Measurements from ENCODE around the gene ZNF407. TPM values are rescaled to one million over a fixed set of nuclear protein-coding genes. Genes with fewer than 3 reads are reported as not detected.

Gene ZNF407
- total and polyA plus RNA-seq, 2 of the 13 experiments (the other 11 are each of a cell fraction or from before 2014, with no cell fraction given), result 2.3 to 8.7 TPM

DNA sequence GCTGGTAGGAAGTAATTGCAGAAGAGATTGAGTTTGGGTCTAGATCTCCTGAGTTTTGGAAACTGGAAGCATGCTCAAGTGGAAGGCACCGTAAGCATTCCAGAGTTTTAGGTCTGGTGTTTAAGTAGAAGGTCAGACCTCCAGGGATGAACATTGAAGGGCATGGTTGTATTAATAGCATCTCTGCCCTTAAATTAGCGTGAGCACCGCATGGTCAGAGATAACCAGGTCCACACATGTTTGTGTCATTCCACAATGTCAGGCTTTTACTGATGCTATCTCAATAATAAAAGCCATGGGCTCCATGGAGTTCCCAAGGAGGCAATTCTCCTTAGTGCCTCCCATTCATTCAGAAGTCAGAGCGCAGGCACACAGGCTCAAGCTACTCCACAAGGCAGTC is 28.3 kb upstream of the ZNF407 start (continued):
- TF ChIP-seq, protein P1, sequence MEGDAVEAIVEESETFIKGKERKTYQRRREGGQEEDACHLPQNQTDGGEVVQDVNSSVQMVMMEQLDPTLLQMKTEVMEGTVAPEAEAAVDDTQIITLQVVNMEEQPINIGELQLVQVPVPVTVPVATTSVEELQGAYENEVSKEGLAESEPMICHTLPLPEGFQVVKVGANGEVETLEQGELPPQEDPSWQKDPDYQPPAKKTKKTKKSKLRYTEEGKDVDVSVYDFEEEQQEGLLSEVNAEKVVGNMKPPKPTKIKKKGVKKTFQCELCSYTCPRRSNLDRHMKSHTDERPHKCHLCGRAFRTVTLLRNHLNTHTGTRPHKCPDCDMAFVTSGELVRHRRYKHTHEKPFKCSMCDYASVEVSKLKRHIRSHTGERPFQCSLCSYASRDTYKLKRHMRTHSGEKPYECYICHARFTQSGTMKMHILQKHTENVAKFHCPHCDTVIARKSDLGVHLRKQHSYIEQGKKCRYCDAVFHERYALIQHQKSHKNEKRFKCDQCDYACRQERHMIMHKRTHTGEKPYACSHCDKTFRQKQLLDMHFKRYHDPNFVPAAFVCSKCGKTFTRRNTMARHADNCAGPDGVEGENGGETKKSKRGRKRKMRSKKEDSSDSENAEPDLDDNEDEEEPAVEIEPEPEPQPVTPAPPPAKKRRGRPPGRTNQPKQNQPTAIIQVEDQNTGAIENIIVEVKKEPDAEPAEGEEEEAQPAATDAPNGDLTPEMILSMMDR (CRISPR knock-in tag; IDR thresholded peaks at IDR 0.05), result no peak
- TF ChIP-seq ZNF782 (CRISPR knock-in tag; IDR thresholded peaks at IDR 0.05; ENCODE audit: borderline replicate concordance) (no peak), RFXANK (CRISPR knock-in tag; IDR thresholded peaks at IDR 0.05) (no peak), PPARG (CRISPR knock-in tag; conservative IDR thresholded peaks at IDR 0.05) (no peak)

DNA sequence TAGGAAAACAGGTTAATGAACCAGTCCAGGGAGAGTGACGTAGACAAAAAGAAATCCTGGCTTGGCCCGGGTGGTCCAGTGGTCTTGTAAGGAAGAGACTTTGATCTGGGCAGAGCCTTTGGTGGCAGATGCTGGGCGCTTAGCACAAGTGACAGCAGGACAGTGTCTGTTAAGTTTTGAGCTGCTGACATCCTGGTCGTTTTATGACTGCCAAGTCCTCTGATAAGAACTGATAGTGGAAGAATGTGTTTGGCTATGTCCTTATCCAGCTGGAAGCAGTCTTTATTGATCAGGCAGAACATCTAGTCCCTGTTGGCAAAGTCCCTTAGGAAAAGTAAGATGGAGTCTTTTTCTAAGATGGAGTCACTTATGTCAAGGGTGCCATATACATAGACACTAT is 27.4 kb upstream of the ZNF407 start:
- no peak overlapping the region for H2AFZ ChIP-seq (ENCODE audit: low read length)
- peaks cover 2% of the 10 kb centered on the region; the same call in 1 of the 2 replicates for H3K4me1 ChIP-seq (ENCODE audit: insufficient read depth, low read length)
- TF ChIP-seq NCOA1 (CRISPR knock-in tag; IDR thresholded peaks at IDR 0.05) (no peak), HMGA1 (CRISPR knock-in tag; conservative IDR thresholded peaks at IDR 0.05) (no peak), ZNF761 (CRISPR knock-in tag; conservative IDR thresholded peaks at IDR 0.05) (no peak), ATF7-NPFF (CRISPR knock-in tag; IDR thresholded peaks at IDR 0.05; ENCODE audit: low read depth) (no peak)
- TF ChIP-seq, protein P2, sequence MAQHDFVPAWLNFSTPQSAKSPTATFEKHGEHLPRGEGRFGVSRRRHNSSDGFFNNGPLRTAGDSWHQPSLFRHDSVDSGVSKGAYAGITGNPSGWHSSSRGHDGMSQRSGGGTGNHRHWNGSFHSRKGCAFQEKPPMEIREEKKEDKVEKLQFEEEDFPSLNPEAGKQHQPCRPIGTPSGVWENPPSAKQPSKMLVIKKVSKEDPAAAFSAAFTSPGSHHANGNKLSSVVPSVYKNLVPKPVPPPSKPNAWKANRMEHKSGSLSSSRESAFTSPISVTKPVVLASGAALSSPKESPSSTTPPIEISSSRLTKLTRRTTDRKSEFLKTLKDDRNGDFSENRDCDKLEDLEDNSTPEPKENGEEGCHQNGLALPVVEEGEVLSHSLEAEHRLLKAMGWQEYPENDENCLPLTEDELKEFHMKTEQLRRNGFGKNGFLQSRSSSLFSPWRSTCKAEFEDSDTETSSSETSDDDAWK (CRISPR knock-in tag; IDR thresholded peaks at IDR 0.05), result no peak
- TF ChIP-seq, protein P3, sequence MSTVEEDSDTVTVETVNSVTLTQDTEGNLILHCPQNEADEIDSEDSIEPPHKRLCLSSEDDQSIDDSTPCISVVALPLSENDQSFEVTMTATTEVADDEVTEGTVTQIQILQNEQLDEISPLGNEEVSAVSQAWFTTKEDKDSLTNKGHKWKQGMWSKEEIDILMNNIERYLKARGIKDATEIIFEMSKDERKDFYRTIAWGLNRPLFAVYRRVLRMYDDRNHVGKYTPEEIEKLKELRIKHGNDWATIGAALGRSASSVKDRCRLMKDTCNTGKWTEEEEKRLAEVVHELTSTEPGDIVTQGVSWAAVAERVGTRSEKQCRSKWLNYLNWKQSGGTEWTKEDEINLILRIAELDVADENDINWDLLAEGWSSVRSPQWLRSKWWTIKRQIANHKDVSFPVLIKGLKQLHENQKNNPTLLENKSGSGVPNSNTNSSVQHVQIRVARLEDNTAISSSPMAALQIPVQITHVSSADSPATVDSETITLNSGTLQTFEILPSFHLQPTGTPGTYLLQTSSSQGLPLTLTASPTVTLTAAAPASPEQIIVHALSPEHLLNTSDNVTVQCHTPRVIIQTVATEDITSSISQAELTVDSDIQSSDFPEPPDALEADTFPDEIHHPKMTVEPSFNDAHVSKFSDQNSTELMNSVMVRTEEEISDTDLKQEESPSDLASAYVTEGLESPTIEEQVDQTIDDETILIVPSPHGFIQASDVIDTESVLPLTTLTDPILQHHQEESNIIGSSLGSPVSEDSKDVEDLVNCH (CRISPR knock-in tag; IDR thresholded peaks at IDR 0.05), result no peak
- TF ChIP-seq, protein P4, sequence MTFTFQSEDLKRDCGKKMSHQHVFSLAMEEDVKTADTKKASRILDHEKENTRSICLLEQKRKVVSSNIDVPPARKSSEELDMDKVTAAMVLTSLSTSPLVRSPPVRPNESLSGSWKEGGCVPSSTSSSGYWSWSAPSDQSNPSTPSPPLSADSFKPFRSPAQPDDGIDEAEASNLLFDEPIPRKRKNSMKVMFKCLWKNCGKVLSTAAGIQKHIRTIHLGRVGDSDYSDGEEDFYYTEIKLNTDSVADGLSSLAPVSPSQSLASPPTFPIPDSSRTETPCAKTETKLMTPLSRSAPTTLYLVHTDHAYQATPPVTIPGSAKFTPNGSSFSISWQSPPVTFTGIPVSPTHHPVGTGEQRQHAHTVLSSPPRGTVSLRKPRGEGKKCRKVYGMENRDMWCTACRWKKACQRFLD (CRISPR knock-in tag; IDR thresholded peaks at IDR 0.05; ENCODE audit: borderline replicate concordance), result no peak
- DNase-seq (ENCODE audit: low spot score) (no peak), ATAC-seq (no peak), FAIRE-seq (no peak)
- ChIA-PET CTCF (ENCODE audit: low intra/inter-chr PET ratio, low total read pairs) (no interaction called here), POLR2A (no interaction called here)
- H3K27ac ChIP-seq (ENCODE audit: extremely low read length, insufficient read depth, low read length), result no peak overlapping the region
- H3K36me3 ChIP-seq (replicated peaks in 1 of 2; ENCODE audit: control insufficient read depth in 1 of 2, insufficient read depth in 2 of 2, low read length in 2 of 2), result no peaks in the 10 kb centered on the region
- no TSS peak for BruUV-seq (replicated peaks)
- no peaks in the 10 kb centered on the region for H4K20me1 ChIP-seq (ENCODE audit: insufficient read depth, low read length)
- H3K4me3 ChIP-seq (replicated peaks in 1 of 3; ENCODE audit: insufficient read depth in 1 of 3, low read depth in 2 of 3, low read length in 3 of 3), result no peak overlapping the region
- intact Hi-C loops (cut with micrococcal nuclease; ENCODE audit: unreplicated experiment) (no loop called here), in situ Hi-C loops (cut with HindIII; ENCODE audit: extremely low pct_ligation_motif_present, low pct_unique_long_range_greater_than_20kb) (no loop called here)
- H3K4me2 ChIP-seq (ENCODE audit: low read depth, low read length), result no peak overlapping the region
- H3K9ac ChIP-seq (ENCODE audit: insufficient read depth, low read depth, low read length), result no peak overlapping the region
- no peaks in the 10 kb centered on the region for H3K79me2 ChIP-seq (ENCODE audit: insufficient read depth, low read length)
- H3K9me3 ChIP-seq (ENCODE audit: low read length), result peaks cover 11% of the 10 kb centered on the region
- WGBS (ENCODE audit: low lambda C conversion rate), result 23% methylated on average over 4 of the region's 4 CpGs
- peaks cover 0 to 9% of the 10 kb centered on the region in 2 experiments; a peak in 1 of 5 replicates for H3K27me3 ChIP-seq (ENCODE audit: control insufficient read depth in 1 of 2, insufficient read depth in 2 of 2, low read length in 2 of 2)
